ENCODE data around the gene IMMP2L. TPM values are rescaled to one million over a fixed set of nuclear protein-coding genes. Genes with fewer than 3 reads are reported as not detected.

IMMP2L gene
- total RNA-seq, 1 donor from 2014 or later: 16.7 TPM

GRCh38 chr7:111215550-111215949 is 346.7 kb downstream of the IMMP2L start:
- H3K4me1 Mint-ChIP-seq: peaks cover 2% of the 10 kb centered on the region
- H3K9me3 Mint-ChIP-seq: peaks cover 5% of the 10 kb centered on the region
- H3K4me3 Mint-ChIP-seq: no peak overlapping the region
- no peak for DNase-seq
- H3K36me3 Mint-ChIP-seq (ENCODE audit: low read depth): peaks cover 3% of the 10 kb centered on the region
- no peaks in the 10 kb centered on the region for H3K27me3 Mint-ChIP-seq
- intact Hi-C loops (cut with micrococcal nuclease): no loop called here
- no peak overlapping the region for H3K27ac Mint-ChIP-seq

GRCh38 chr7:111212857-111213523 is 349.3 kb downstream of the IMMP2L start:
- Mint-ChIP-seq H3K4me3 (no peak overlapping the region), H3K9me3 (peaks cover 5% of the 10 kb centered on the region), H3K36me3 (ENCODE audit: low read depth) (peaks cover 3% of the 10 kb centered on the region), H3K27ac (no peak overlapping the region), H3K4me1 (peaks cover 2% of the 10 kb centered on the region), H3K27me3 (no peaks in the 10 kb centered on the region)
- DNase-seq: no peak
- intact Hi-C loops (cut with micrococcal nuclease): no loop called here

GRCh38 chr7:111210996-111211395 is 351.3 kb downstream of the IMMP2L start:
- no peak overlapping the region for H3K4me3 Mint-ChIP-seq
- DNase-seq: no peak
- peaks cover 2% of the 10 kb centered on the region for H3K4me1 Mint-ChIP-seq
- H3K27me3 Mint-ChIP-seq: no peaks in the 10 kb centered on the region
- peaks cover 5% of the 10 kb centered on the region for H3K9me3 Mint-ChIP-seq
- peaks cover 3% of the 10 kb centered on the region for H3K36me3 Mint-ChIP-seq (ENCODE audit: low read depth)
- peak overlapping the region; percentile 18 for H3K27ac Mint-ChIP-seq
- intact Hi-C loops (cut with micrococcal nuclease): no loop called here

- peaks cover 5% of the 10 kb centered on the region for H3K9me3 Mint-ChIP-seq
- H3K4me3 Mint-ChIP-seq: no peak overlapping the region
- no peaks in the 10 kb centered on the region for H3K4me1 Mint-ChIP-seq
- H3K27ac Mint-ChIP-seq: no peak overlapping the region
- H3K36me3 Mint-ChIP-seq (ENCODE audit: low read depth): peaks cover 3% of the 10 kb centered on the region
- no peaks in the 10 kb centered on the region for H3K27me3 Mint-ChIP-seq
- no peak for DNase-seq
- intact Hi-C loops (cut with micrococcal nuclease): no loop called here
Observed at GRCh38 chr7:111210043-111210442, 352.2 kb downstream of the IMMP2L start.

GRCh38 chr7:111205251-111205650 is 357.0 kb downstream of the IMMP2L start:
- H3K27ac Mint-ChIP-seq: no peak overlapping the region
- DNase-seq: no peak
- no peak overlapping the region for H3K4me3 Mint-ChIP-seq
- H3K4me1 Mint-ChIP-seq: no peaks in the 10 kb centered on the region
- H3K9me3 Mint-ChIP-seq: peaks cover 8% of the 10 kb centered on the region
- intact Hi-C loops (cut with micrococcal nuclease): no loop called here
- H3K36me3 Mint-ChIP-seq (ENCODE audit: low read depth): no peaks in the 10 kb centered on the region
- H3K27me3 Mint-ChIP-seq: no peaks in the 10 kb centered on the region

GRCh38 chr7:111202321-111202720 is 360.0 kb downstream of the IMMP2L start:
- DNase-seq: no peak
- H3K4me3 Mint-ChIP-seq: no peak overlapping the region
- intact Hi-C loops (cut with micrococcal nuclease): no loop called here
- no peaks in the 10 kb centered on the region for H3K27me3 Mint-ChIP-seq
- no peak overlapping the region for H3K27ac Mint-ChIP-seq
- peaks cover 8% of the 10 kb centered on the region for H3K9me3 Mint-ChIP-seq
- peaks cover 7% of the 10 kb centered on the region for H3K4me1 Mint-ChIP-seq
- H3K36me3 Mint-ChIP-seq (ENCODE audit: low read depth): no peaks in the 10 kb centered on the region

- no peaks in the 10 kb centered on the region for H3K36me3 Mint-ChIP-seq (ENCODE audit: low read depth)
- peaks cover 8% of the 10 kb centered on the region for H3K9me3 Mint-ChIP-seq
- H3K27ac Mint-ChIP-seq: no peak overlapping the region
- peaks cover 7% of the 10 kb centered on the region for H3K4me1 Mint-ChIP-seq
- DNase-seq: no peak
- intact Hi-C loops (cut with micrococcal nuclease): no loop called here
- H3K4me3 Mint-ChIP-seq: no peak overlapping the region
- H3K27me3 Mint-ChIP-seq: no peaks in the 10 kb centered on the region
Observed at GRCh38 chr7:111199643-111200042, 362.6 kb downstream of the IMMP2L start.

- no peak overlapping the region for H3K4me3 Mint-ChIP-seq
- DNase-seq: no peak
- peaks cover 7% of the 10 kb centered on the region for H3K4me1 Mint-ChIP-seq
- H3K27ac Mint-ChIP-seq: no peak overlapping the region
- H3K36me3 Mint-ChIP-seq (ENCODE audit: low read depth): no peaks in the 10 kb centered on the region
- intact Hi-C loops (cut with micrococcal nuclease): no loop called here
- peaks cover 8% of the 10 kb centered on the region for H3K9me3 Mint-ChIP-seq
- H3K27me3 Mint-ChIP-seq: no peaks in the 10 kb centered on the region
Observed at GRCh38 chr7:111198255-111198654, 364.0 kb downstream of the IMMP2L start.

GRCh38 chr7:111196655-111197054 is 365.6 kb downstream of the IMMP2L start:
- Mint-ChIP-seq H3K36me3 (ENCODE audit: low read depth) (no peaks in the 10 kb centered on the region), H3K4me1 (peaks cover 7% of the 10 kb centered on the region), H3K27me3 (no peaks in the 10 kb centered on the region), H3K4me3 (no peak overlapping the region), H3K9me3 (no peaks in the 10 kb centered on the region), H3K27ac (no peak overlapping the region)
- intact Hi-C loops (cut with micrococcal nuclease): no loop called here
- DNase-seq: no peak

GRCh38 chr7:111192614-111193413 is 369.5 kb downstream of the IMMP2L start:
- Mint-ChIP-seq H3K4me1 (no peaks in the 10 kb centered on the region), H3K27me3 (no peaks in the 10 kb centered on the region), H3K36me3 (ENCODE audit: low read depth) (no peaks in the 10 kb centered on the region), H3K9me3 (no peaks in the 10 kb centered on the region), H3K4me3 (no peak overlapping the region), H3K27ac (no peak overlapping the region)
- DNase-seq: no peak
- intact Hi-C loops (cut with micrococcal nuclease): no loop called here

- H3K9me3 Mint-ChIP-seq: no peaks in the 10 kb centered on the region
- H3K27me3 Mint-ChIP-seq: no peaks in the 10 kb centered on the region
- H3K36me3 Mint-ChIP-seq (ENCODE audit: low read depth): no peaks in the 10 kb centered on the region
- intact Hi-C loops (cut with micrococcal nuclease): no loop called here
- no peak for DNase-seq
- no peaks in the 10 kb centered on the region for H3K4me1 Mint-ChIP-seq
- H3K4me3 Mint-ChIP-seq: no peak overlapping the region
- H3K27ac Mint-ChIP-seq: no peak overlapping the region
Observed at GRCh38 chr7:111190804-111191203, 371.5 kb downstream of the IMMP2L start.

- H3K27me3 Mint-ChIP-seq: no peaks in the 10 kb centered on the region
- no peak overlapping the region for H3K4me3 Mint-ChIP-seq
- intact Hi-C loops (cut with micrococcal nuclease): no loop called here
- H3K9me3 Mint-ChIP-seq: no peaks in the 10 kb centered on the region
- no peak overlapping the region for H3K27ac Mint-ChIP-seq
- no peaks in the 10 kb centered on the region for H3K36me3 Mint-ChIP-seq (ENCODE audit: low read depth)
- no peak for DNase-seq
- no peaks in the 10 kb centered on the region for H3K4me1 Mint-ChIP-seq
Observed at GRCh38 chr7:111184987-111185386, 377.3 kb downstream of the IMMP2L start.

- Mint-ChIP-seq H3K9me3 (no peaks in the 10 kb centered on the region), H3K27me3 (no peaks in the 10 kb centered on the region), H3K36me3 (ENCODE audit: low read depth) (no peaks in the 10 kb centered on the region)
Observed at GRCh38 chr7:111183321-111183720, 379.0 kb downstream of the IMMP2L start.

GRCh38 chr7:111180338-111180737 is 382.0 kb downstream of the IMMP2L start:
- H3K36me3 Mint-ChIP-seq (ENCODE audit: low read depth): no peaks in the 10 kb centered on the region
- DNase-seq: no peak
- H3K27ac Mint-ChIP-seq: no peak overlapping the region
- H3K27me3 Mint-ChIP-seq: no peaks in the 10 kb centered on the region
- no peak overlapping the region for H3K4me3 Mint-ChIP-seq
- intact Hi-C loops (cut with micrococcal nuclease): no loop called here
- H3K9me3 Mint-ChIP-seq: no peaks in the 10 kb centered on the region
- peaks cover 10% of the 10 kb centered on the region for H3K4me1 Mint-ChIP-seq

More at GRCh38 chr7:111183321-111183720, 379.0 kb downstream of the IMMP2L start:
- H3K4me3 Mint-ChIP-seq: no peak overlapping the region
- DNase-seq: no peak
- no peak overlapping the region for H3K27ac Mint-ChIP-seq
- intact Hi-C loops (cut with micrococcal nuclease): no loop called here
- H3K4me1 Mint-ChIP-seq: no peaks in the 10 kb centered on the region

Measured in activated CD4-positive, alpha-beta T cell treated with anti-CD3 and anti-CD28 coated beads, Interleukin-2, amount 10 ng/mL, durations not matched to agents 24 days and 14 days (primary cell).